OCI-M2 (cell line): ENCODE data around the gene ZSCAN10.
A peak's percentile ranks its signal among the peaks of the same experiment; 100 is the strongest.
"Not testable (repeated sequence)": the region's sequence is repeated elsewhere in the genome, so short reads cannot be mapped to it uniquely, and the experiment has no call there.

Experiments used
- DNase-seq: peaks from one replicate; lab custom pipeline; 2025; ENCODE audit not compliant: unreplicated experiment; lab: John Stamatoyannopoulos, UW

The ZSCAN10 gene

GRCh38 chr16:3065069-3065741, 33.9 kb downstream of the ZSCAN10 start, which contains the start of gene IL32:
Gene IL32, plus strand, starts transcription at chr16:3065640. Its CDS starts 172 bp downstream, at chr16:3065812.
- DNase-seq = no peak

- no peak for DNase-seq
Observed at GRCh38 chr16:3063625-3064386, 35.3 kb downstream of the ZSCAN10 start.

GRCh38 chr16:3062553-3062952, 36.5 kb downstream of the ZSCAN10 start:
- no peak for DNase-seq

- no peak for DNase-seq
Observed at GRCh38 chr16:3060339-3061127, 38.6 kb downstream of the ZSCAN10 start.

GRCh38 chr16:3059723-3060242, 39.3 kb downstream of the ZSCAN10 start:
- DNase-seq = no peak

- peak; percentile 50 for DNase-seq
Observed at GRCh38 chr16:3059041-3059722, 39.9 kb downstream of the ZSCAN10 start.

- no peak for DNase-seq
Observed at GRCh38 chr16:3058139-3059030, 40.7 kb downstream of the ZSCAN10 start.

DNA sequence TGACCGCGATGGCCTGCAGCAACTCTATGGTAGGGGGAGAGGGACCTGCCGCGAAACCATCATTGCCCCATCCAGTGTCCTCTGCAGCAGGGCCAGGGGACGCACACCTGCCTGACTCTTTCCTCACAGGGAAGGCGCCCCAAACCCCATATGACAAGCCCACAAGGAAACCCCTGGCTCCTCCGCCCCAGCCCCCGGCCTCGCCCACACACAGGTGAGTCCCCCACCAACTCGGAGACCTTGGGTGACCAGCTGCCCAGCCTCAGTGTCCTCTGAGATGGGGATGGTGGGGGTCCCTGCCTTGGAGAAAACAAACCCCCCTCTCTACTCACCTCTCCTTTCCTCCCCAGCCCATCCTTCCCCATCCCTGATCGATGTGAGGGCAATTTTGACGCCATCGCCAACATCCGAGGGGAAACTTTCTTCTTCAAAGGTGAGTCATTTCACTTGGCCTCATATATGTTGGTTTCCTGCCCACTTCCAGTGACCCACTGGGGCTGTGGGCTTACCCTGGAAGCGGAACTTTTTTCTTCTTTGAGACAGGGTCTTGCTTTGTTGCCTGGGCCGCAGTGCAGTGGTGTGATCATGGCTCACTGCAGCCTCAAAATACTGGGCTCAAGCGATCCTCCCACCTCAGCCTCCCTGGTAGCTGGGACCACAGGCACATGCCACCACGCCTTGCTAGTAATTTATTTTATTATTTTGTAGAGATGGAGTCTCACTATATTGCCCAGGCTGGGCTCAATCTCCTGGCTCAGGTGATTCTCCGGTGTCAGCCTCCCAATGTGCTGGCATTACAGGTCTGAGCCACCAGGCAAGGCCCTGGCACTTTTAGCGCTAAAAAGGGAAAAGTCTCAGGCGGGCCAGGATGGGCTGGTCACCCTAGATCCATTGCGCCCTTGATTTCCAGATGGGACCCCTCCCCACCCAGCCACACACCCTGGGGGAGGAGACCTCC, 41.6 kb downstream of the ZSCAN10 start:
- DNase-seq = no peak

- DNase-seq = no peak
Observed at GRCh38 chr16:3056336-3057180, 42.5 kb downstream of the ZSCAN10 start.

DNA sequence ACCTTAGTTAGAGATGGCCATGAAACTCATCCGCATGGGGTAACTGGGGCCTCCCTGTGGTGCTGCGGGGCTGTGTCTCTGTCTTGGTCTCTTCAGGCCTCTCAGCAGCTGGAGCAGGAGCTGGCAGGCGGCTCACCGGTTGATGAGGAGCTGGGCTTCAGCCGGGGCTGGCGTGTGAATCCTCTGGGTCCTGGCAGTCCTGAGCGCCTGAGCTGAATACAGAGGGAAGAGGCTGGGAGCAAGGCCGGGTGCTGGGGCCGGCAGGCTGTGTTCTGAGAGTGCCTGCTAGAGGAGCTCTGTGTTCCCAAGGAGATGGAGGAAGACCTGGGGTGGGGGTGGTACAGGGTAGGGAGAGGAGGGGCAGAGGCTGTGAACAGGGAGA, 43.4 kb downstream of the ZSCAN10 start:
- not testable (repeated sequence) for DNase-seq

GRCh38 chr16:3054965-3055733, 43.9 kb downstream of the ZSCAN10 start:
- DNase-seq = no peak

- not testable (repeated sequence) for DNase-seq
Observed at GRCh38 chr16:3053330-3053710, 45.8 kb downstream of the ZSCAN10 start.

DNA sequence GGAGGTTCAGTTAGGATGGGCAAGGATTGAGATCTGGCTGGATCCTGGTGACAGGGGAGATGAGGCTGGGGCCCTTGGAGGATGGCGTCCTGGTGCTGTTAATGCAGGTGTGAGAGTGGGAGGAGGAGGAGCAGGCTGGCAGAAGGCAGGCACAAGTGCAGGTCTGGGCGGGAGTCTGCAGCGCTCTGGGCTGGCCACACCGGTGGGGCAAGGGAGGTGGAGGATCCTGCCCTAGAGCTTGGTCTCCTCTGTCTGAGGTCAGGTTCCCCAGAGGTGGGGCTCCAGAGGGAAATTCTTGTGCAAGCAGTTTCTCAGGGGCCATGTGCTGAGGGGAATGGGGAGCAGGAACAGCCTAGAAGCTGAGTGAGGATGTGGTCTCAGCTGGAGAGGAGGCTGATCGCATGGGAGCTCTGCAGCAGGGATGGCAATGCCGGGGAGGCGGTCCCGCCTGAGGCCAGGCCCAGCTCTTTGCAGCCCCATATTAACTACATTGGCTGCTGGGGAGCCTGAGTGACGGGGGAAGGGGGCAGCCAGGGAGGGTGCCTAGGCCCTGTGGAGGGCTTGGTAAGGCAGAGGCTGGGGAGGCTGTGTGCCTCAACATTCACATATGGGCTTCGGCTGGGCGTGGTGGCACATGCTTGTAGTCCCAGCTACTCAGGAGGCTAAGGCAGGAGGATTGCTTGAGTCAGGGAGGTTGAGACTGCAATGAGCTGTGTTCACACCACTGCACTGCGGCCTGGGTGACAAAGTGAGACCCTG, 46.3 kb downstream of the ZSCAN10 start:
- DNase-seq = not testable (repeated sequence)

DNA sequence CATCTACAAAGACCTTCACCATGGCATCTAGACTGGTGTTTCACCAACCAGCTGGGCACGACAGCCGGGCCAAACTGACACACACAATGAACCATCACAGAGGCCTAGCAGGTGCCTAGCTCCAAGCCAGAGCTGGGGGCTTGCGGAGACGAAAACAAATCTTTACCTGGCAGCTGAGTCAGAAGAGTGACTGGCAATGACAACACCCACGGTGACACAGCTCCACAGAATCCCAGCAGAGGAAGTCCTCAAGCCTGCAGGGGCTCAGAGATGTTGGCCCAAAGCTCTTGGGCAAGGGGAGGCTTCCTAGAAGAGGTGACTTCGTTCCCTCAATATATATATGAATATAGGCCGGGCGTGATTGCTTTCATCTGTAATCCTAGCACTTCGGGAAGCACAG, 47.6 kb downstream of the ZSCAN10 start:
- no peak for DNase-seq

DNA sequence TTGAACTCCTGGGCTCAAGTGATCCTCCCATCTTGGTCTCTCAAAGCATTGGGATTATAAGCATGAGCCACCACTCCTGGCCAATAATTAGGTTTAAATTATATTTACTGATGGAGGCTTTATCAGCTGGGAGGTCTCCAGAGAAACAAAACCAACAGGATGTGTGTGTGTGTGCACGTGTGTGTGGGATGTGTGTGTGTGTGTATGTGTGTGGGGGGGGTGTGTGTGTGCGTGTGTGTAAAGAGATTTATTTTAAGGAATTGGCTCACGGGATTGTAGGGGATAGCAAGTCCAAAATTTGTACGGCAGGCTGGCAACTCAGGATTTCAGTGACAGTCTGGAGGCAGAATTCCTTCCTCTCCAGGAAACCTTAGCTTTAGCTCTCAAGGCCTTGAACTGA, 48.1 kb downstream of the ZSCAN10 start:
- no peak for DNase-seq

DNA sequence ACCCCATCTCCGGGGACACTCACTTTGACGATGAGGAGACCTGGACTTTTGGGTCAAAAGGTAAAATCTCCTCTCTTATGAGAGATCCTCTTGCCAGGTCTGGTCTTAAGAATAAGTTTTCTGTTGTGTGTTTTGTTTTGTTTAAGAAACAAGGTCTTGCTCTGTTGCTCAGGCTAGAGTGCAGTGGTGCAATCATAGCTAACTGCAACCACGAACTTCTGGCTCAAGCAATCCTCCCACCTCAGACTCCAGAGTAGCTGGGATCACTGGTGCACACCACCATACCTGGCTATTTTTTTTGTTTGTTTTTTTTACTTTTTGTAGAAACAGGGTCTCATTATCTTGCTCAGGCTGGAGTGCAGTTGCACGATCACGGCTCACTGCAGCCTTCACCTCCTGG, 48.6 kb downstream of the ZSCAN10 start:
- no peak for DNase-seq
